Measurements from ENCODE around the gene SLC45A2. TPM values are rescaled to one million over a fixed set of nuclear protein-coding genes. Genes with fewer than 3 reads are reported as not detected.

Gene SLC45A2
- total RNA-seq, 8 experiments from 2014 or later: 0.18 to 1.5 (median 0.47) TPM

GRCh38 chr5:34003941-34004340, 19.4 kb upstream of the SLC45A2 start:
- Histone ChIP-seq H3K4me3 (no peak overlapping the region), H3K4me1 (replicated peaks in 1 of 2) (peaks cover 28% of the 10 kb centered on the region in 2 donors), H3K27ac (no peak overlapping the region)
- in situ Hi-C loops (cut with MboI; ENCODE audit: low pct_unique_long_range_greater_than_20kb in 2 of 9, low sequenced_read_pairs in 9 of 9, unreplicated experiment in 9 of 9): loop anchor here in 1 of 9 experiments (10.0 kb wide), 1 partner anchor 451 kb away; no protein-coding TSS in a partner anchor
- no peak for ATAC-seq (replicated peaks in 6 of 8)
- 73 to 100% (median 92%) methylated on average over 2 to 4 of the region's 4 CpGs; no CpG with 5 or more reads in 1 of the 10 experiments for WGBS, 10 experiments

GRCh38 chr5:34002629-34003328, 18.3 kb upstream of the SLC45A2 start:
- Histone ChIP-seq H3K27ac (no peak overlapping the region), H3K4me1 (replicated peaks in 1 of 2) (peaks cover 24 to 25% of the 10 kb centered on the region in 2 donors), H3K4me3 (no peak overlapping the region)
- no peak for ATAC-seq (replicated peaks in 6 of 8)
- in situ Hi-C loops (cut with MboI; ENCODE audit: low pct_unique_long_range_greater_than_20kb in 2 of 9, low sequenced_read_pairs in 9 of 9, unreplicated experiment in 9 of 9): loop anchor here in 1 of 9 experiments (10.0 kb wide), 1 partner anchor 452 kb away; no protein-coding TSS in a partner anchor
- 69 to 100% (median 93%) methylated on average over 2 to 5 of the region's 10 CpGs; no CpG with 5 or more reads in 2 of the 10 experiments for WGBS, 10 experiments

- no peak overlapping the region for H3K4me3 ChIP-seq
Observed at GRCh38 chr5:34001241-34001841, 16.8 kb upstream of the SLC45A2 start.

GRCh38 chr5:33999978-34000377, 15.5 kb upstream of the SLC45A2 start:
- H3K4me1 ChIP-seq (replicated peaks in 1 of 2): peaks cover 23 to 37% of the 10 kb centered on the region in 2 donors
- in situ Hi-C loops (cut with MboI; ENCODE audit: low pct_unique_long_range_greater_than_20kb in 2 of 9, low sequenced_read_pairs in 9 of 9, unreplicated experiment in 9 of 9): loop anchor here in 2 of 9 experiments (10.0 to 25.0 kb wide), 2 partner anchors 455 to 462 kb away; no protein-coding TSS in a partner anchor
- WGBS, 10 experiments: 14 to 100% (median 74%) methylated on average over 1 to 4 of the region's 4 CpGs; no CpG with 5 or more reads in 1 of the 10 experiments
- H3K4me3 ChIP-seq: no peak overlapping the region
- H3K27ac ChIP-seq: no peak overlapping the region
- peak in 3 of 8 experiments; percentile 5 to 61 (median 31) for ATAC-seq (replicated peaks in 6 of 8)

More at GRCh38 chr5:34001241-34001841, 16.8 kb upstream of the SLC45A2 start:
- peaks cover 22 to 23% of the 10 kb centered on the region in 2 donors for H3K4me1 ChIP-seq (replicated peaks in 1 of 2)
- ATAC-seq (replicated peaks in 6 of 8): peak in 6 of 8 experiments; percentile 24 to 88 (median 78)
- no peak overlapping the region for H3K27ac ChIP-seq
- WGBS, 10 experiments: 60 to 100% (median 76%) methylated on average over 2 to 10 of the region's 10 CpGs; no CpG with 5 or more reads in 1 of the 10 experiments
- in situ Hi-C loops (cut with MboI; ENCODE audit: low pct_unique_long_range_greater_than_20kb in 2 of 9, low sequenced_read_pairs in 9 of 9, unreplicated experiment in 9 of 9): loop anchor here in 1 of 9 experiments (10.0 kb wide), 1 partner anchor 453 kb away; no protein-coding TSS in a partner anchor

- WGBS, 10 experiments: 20 to 89% (median 79%) methylated on average over 1 to 6 of the region's 6 CpGs
- in situ Hi-C loops (cut with MboI; ENCODE audit: low pct_unique_long_range_greater_than_20kb in 2 of 9, low sequenced_read_pairs in 9 of 9, unreplicated experiment in 9 of 9): loop anchor here in 1 of 9 experiments (25.0 kb wide), 1 partner anchor 465 kb away; no protein-coding TSS in a partner anchor
- peaks cover 26 to 35% of the 10 kb centered on the region in 2 donors for H3K4me1 ChIP-seq (replicated peaks in 1 of 2)
- no peak overlapping the region for H3K4me3 ChIP-seq
- ATAC-seq (replicated peaks in 6 of 8): peak in 4 of 8 experiments; percentile 16 to 73 (median 50)
- H3K27ac ChIP-seq: no peak overlapping the region
Observed at GRCh38 chr5:33997331-33997983, 13.0 kb upstream of the SLC45A2 start.

- peaks cover 17 to 23% of the 10 kb centered on the region in 2 donors for H3K4me1 ChIP-seq (replicated peaks in 1 of 2)
- WGBS, 10 experiments: 15 to 100% (median 49%) methylated on average over 1 to 2 of the region's 2 CpGs; no CpG with 5 or more reads in 3 of the 10 experiments
- peak in 4 of 8 experiments; percentile 10 to 52 (median 40) for ATAC-seq (replicated peaks in 6 of 8)
- in situ Hi-C loops (cut with MboI; ENCODE audit: low pct_unique_long_range_greater_than_20kb in 2 of 9, low sequenced_read_pairs in 9 of 9, unreplicated experiment in 9 of 9): loop anchor here in 1 of 9 experiments (25.0 kb wide), 1 partner anchor 466 kb away; no protein-coding TSS in a partner anchor
- H3K27ac ChIP-seq: no peak overlapping the region
- H3K4me3 ChIP-seq: no peak overlapping the region
Observed at GRCh38 chr5:33995865-33996264, 11.4 kb upstream of the SLC45A2 start.

- Histone ChIP-seq H3K4me1 (replicated peaks in 1 of 2) (peaks cover 13 to 23% of the 10 kb centered on the region in 2 donors), H3K4me3 (no peak overlapping the region), H3K27ac (peak overlapping the region in 1 of 2 donors; percentile 37)
- in situ Hi-C loops (cut with MboI; ENCODE audit: low pct_unique_long_range_greater_than_20kb in 2 of 9, low sequenced_read_pairs in 9 of 9, unreplicated experiment in 9 of 9): loop anchor here in 1 of 9 experiments (25.0 kb wide), 1 partner anchor 467 kb away; no protein-coding TSS in a partner anchor
- peak; percentile 66 to 99 (median 92) for ATAC-seq (replicated peaks in 6 of 8)
- 0 to 80% (median 76%) methylated on average over 1 of the region's 1 CpG; no CpG with 5 or more reads in 4 of the 10 experiments for WGBS, 10 experiments
Observed at GRCh38 chr5:33994845-33995244, 10.4 kb upstream of the SLC45A2 start.

GRCh38 chr5:33992864-33993263, 8.4 kb upstream of the SLC45A2 start:
- in situ Hi-C loops (cut with MboI; ENCODE audit: low pct_unique_long_range_greater_than_20kb in 2 of 9, low sequenced_read_pairs in 9 of 9, unreplicated experiment in 9 of 9): loop anchor here in 1 of 9 experiments (25.0 kb wide), 1 partner anchor 469 kb away; no protein-coding TSS in a partner anchor
- H3K4me3 ChIP-seq: no peak overlapping the region
- peaks cover 11 to 23% of the 10 kb centered on the region in 2 donors for H3K4me1 ChIP-seq (replicated peaks in 1 of 2)
- ATAC-seq (replicated peaks in 6 of 8): no peak
- no peak overlapping the region for H3K27ac ChIP-seq
- WGBS, 10 experiments: 56 to 100% (median 88%) methylated on average over 1 to 2 of the region's 2 CpGs

GRCh38 chr5:33985447-33985846, 954 bp upstream of the SLC45A2 start:
- in situ Hi-C loops (cut with MboI; ENCODE audit: low pct_unique_long_range_greater_than_20kb in 2 of 9, low sequenced_read_pairs in 9 of 9, unreplicated experiment in 9 of 9): loop anchor here in 1 of 9 experiments (25.0 kb wide), 1 partner anchor 477 kb away; no protein-coding TSS in a partner anchor

GRCh38 chr5:33984178-33984577, 315 bp downstream of the SLC45A2 start:
- Histone ChIP-seq H3K4me3 (no peak overlapping the region), H3K4me1 (replicated peaks in 1 of 2) (no peaks in the 10 kb centered on the region), H3K27ac (no peak overlapping the region)
- WGBS, 10 experiments: 96 to 100% (median 100%) methylated on average over 1 to 8 of the region's 15 CpGs; no CpG with 5 or more reads in 4 of the 10 experiments
- in situ Hi-C loops (cut with MboI; ENCODE audit: low pct_unique_long_range_greater_than_20kb in 2 of 9, low sequenced_read_pairs in 9 of 9, unreplicated experiment in 9 of 9): loop anchor here in 1 of 9 experiments (25.0 kb wide), 1 partner anchor 478 kb away; no protein-coding TSS in a partner anchor
- ATAC-seq (replicated peaks in 6 of 8): no peak

More at GRCh38 chr5:33985447-33985846, 954 bp upstream of the SLC45A2 start:
- no peak for ATAC-seq (replicated peaks in 6 of 8)
- no peak overlapping the region for H3K4me3 ChIP-seq
- H3K27ac ChIP-seq: no peak overlapping the region
- no peaks in the 10 kb centered on the region for H3K4me1 ChIP-seq (replicated peaks in 1 of 2)
- 60 to 100% (median 97%) methylated on average over 1 to 6 of the region's 6 CpGs; no CpG with 5 or more reads in 1 of the 10 experiments for WGBS, 10 experiments

- 46 to 100% (median 82%) methylated on average over 1 to 8 of the region's 8 CpGs; no CpG with 5 or more reads in 1 of the 10 experiments for WGBS, 10 experiments
- Histone ChIP-seq H3K27ac (no peak overlapping the region), H3K4me1 (replicated peaks in 1 of 2) (no peaks in the 10 kb centered on the region), H3K4me3 (no peak overlapping the region)
- in situ Hi-C loops (cut with MboI; ENCODE audit: low pct_unique_long_range_greater_than_20kb in 2 of 9, low sequenced_read_pairs in 9 of 9, unreplicated experiment in 9 of 9): loop anchor here in 1 of 9 experiments (25.0 kb wide), 1 partner anchor 481 kb away; no protein-coding TSS in a partner anchor
- peak in 5 of 8 experiments; percentile 30 to 69 (median 40) for ATAC-seq (replicated peaks in 6 of 8)
Observed at GRCh38 chr5:33981408-33982162, 2.9 kb downstream of the SLC45A2 start.
